ENCODE data around the gene ETFRF1.

The ETFRF1 gene

DNA sequence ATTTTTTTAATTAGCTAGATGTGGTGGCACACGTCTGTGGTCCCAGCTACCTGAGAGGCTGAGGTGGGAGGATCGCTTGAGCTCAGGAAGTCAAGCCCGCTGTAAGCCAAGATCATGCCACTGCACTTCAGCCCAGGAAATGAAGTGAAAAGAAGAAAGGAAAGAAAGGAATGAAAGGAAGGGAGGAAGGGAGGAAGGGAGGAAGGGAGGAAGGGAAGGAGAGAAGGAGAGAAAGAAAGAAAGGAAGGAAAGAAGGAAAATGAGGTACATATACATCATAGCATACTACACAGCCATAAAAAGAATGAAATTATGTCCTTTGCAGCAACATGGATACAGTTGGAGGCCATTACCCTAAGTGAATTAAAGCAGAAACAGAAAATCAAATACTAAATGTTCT, 12.3 kb upstream of the ETFRF1 start:
- TF ChIP-seq ZNF366 (tag by site-specific recombination; conservative IDR thresholded peaks at IDR 0.05) (peak; percentile 87), PRDM1 (tag by site-specific recombination; IDR thresholded peaks at IDR 0.05) (peak; percentile 52; the same call in 1 of the 2 replicates)
- TF ChIP-seq, protein P1, sequence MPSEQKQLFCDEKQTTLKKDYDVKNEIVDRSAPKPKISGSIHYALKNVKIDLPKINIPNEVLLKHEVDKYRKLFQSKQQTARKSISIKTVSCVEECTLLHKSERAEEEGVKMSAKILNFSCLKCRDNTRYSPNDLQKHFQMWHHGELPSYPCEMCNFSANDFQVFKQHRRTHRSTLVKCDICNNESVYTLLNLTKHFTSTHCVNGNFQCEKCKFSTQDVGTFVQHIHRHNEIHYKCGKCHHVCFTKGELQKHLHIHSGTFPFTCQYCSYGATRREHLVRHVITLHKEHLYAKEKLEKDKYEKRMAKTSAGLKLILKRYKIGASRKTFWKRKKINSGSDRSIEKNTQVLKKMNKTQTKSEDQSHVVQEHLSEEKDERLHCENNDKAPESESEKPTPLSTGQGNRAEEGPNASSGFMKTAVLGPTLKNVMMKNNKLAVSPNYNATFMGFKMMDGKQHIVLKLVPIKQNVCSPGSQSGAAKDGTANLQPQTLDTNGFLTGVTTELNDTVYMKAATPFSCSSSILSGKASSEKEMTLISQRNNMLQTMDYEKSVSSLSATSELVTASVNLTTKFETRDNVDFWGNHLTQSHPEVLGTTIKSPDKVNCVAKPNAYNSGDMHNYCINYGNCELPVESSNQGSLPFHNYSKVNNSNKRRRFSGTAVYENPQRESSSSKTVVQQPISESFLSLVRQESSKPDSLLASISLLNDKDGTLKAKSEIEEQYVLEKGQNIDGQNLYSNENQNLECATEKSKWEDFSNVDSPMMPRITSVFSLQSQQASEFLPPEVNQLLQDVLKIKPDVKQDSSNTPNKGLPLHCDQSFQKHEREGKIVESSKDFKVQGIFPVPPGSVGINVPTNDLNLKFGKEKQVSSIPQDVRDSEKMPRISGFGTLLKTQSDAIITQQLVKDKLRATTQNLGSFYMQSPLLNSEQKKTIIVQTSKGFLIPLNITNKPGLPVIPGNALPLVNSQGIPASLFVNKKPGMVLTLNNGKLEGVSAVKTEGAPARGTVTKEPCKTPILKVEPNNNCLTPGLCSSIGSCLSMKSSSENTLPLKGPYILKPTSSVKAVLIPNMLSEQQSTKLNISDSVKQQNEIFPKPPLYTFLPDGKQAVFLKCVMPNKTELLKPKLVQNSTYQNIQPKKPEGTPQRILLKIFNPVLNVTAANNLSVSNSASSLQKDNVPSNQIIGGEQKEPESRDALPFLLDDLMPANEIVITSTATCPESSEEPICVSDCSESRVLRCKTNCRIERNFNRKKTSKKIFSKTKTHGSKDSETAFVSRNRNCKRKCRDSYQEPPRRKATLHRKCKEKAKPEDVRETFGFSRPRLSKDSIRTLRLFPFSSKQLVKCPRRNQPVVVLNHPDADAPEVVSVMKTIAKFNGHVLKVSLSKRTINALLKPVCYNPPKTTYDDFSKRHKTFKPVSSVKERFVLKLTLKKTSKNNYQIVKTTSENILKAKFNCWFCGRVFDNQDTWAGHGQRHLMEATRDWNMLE (tag by site-specific recombination; conservative IDR thresholded peaks at IDR 0.05; ENCODE audit: low read depth): no peak
- Histone ChIP-seq H3K4me1 (ENCODE audit: control insufficient read depth, insufficient read depth, low read length) (no peaks in the 10 kb centered on the region), H3K9me3 (ENCODE audit: control insufficient read depth, insufficient read depth, low read depth, low read length) (no peaks in the 10 kb centered on the region), H3K4me3 (ENCODE audit: low read depth, low read length) (no peak overlapping the region), H3K36me3 (ENCODE audit: control insufficient read depth in 2 of 2, insufficient read depth in 1 of 2, low read length in 2 of 2) (no peaks in the 10 kb centered on the region), H3K27ac (ENCODE audit: extremely low read depth, low read depth, low read length) (no peak overlapping the region)
- ChIA-PET CTCF (interaction anchor here (0.6 kb wide), 2 partner anchors 68 to 124 kb away, joined by 3 read pairs; partner anchors contain the start of gene KRAS), POLR2A (no interaction called here)

- ChIA-PET CTCF (no interaction called here), POLR2A (no interaction called here)
- H3K9me3 ChIP-seq (ENCODE audit: control insufficient read depth, insufficient read depth, low read depth, low read length): no peaks in the 10 kb centered on the region
- no peak overlapping the region for H3K27ac ChIP-seq (ENCODE audit: extremely low read depth, low read depth, low read length)
- no peak overlapping the region for H3K4me3 ChIP-seq (ENCODE audit: low read depth, low read length)
- H3K4me1 ChIP-seq (ENCODE audit: control insufficient read depth, insufficient read depth, low read length): no peaks in the 10 kb centered on the region
- H3K36me3 ChIP-seq (ENCODE audit: control insufficient read depth in 2 of 2, insufficient read depth in 1 of 2, low read length in 2 of 2): no peaks in the 10 kb centered on the region
- TF ChIP-seq ZNF169 (tag by site-specific recombination; IDR thresholded peaks at IDR 0.05) (no peak), PRDM2 (tag by site-specific recombination; IDR thresholded peaks at IDR 0.05; ENCODE audit: borderline replicate concordance) (no peak)
These were observed 10.9 kb upstream of the ETFRF1 start for GRCh38 chr12:25184132-25184531.

DNA sequence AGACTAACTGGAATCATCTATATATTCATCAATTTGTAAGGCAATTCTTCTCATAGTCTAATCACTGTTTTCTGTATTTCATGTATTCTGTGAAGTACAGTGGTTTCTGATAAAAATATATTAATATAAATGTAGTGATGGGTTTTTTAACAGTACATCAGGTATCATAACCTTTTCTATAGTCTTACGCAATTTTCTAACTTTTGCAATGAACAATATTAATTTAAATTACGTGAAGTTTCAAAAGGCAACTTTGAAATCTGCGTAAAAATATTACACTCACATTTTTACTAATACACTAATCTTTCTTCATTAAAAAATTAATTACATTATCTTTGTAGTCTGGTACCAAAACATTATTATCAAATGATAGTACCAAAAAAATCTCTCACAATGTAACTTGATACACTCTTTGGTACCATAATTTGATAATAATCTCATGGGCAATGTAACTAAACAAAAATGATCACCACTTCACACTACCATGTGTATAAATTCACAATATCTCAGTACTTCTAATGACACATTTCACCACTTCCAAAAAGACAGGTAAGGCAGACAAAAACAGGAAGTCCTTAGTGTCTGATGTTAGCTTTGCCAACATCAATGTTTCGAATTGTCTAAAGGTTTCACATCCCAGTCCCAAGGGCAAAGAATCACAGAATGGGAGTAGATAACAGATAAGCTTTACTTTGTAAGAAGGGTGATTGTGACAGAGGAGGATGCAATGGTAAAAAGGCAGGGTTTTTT, 8.8 kb upstream of the ETFRF1 start:
- no peak overlapping the region for H3K4me3 ChIP-seq (ENCODE audit: low read depth, low read length)
- no peak overlapping the region for H3K27ac ChIP-seq (ENCODE audit: extremely low read depth, low read depth, low read length)
- ChIA-PET POLR2A (no interaction called here), CTCF (interaction anchor here (0.7 kb wide), 1 partner anchor 1542 kb away, joined by 3 read pairs; no protein-coding TSS in a partner anchor)
- no peaks in the 10 kb centered on the region for H3K9me3 ChIP-seq (ENCODE audit: control insufficient read depth, insufficient read depth, low read depth, low read length)
- H3K4me1 ChIP-seq (ENCODE audit: control insufficient read depth, insufficient read depth, low read length): no peaks in the 10 kb centered on the region
- H3K36me3 ChIP-seq (ENCODE audit: control insufficient read depth in 2 of 2, insufficient read depth in 1 of 2, low read length in 2 of 2): no peaks in the 10 kb centered on the region
- TF ChIP-seq KLF7 (tag by site-specific recombination; IDR thresholded peaks at IDR 0.05; ENCODE audit: borderline replicate concordance) (no peak), ZNF548 (tag by site-specific recombination; IDR thresholded peaks at IDR 0.05) (no peak), ZNF610 (tag by site-specific recombination; IDR thresholded peaks at IDR 0.05; ENCODE audit: borderline replicate concordance) (no peak), ZSCAN18 (tag by site-specific recombination; IDR thresholded peaks at IDR 0.05) (no peak), BCL11A (tag by site-specific recombination; IDR thresholded peaks at IDR 0.05; ENCODE audit: low read depth) (no peak), ZNF777 (tag by site-specific recombination; IDR thresholded peaks at IDR 0.05; ENCODE audit: borderline replicate concordance) (no peak), ZNF629 (tag by site-specific recombination; IDR thresholded peaks at IDR 0.05) (no peak), BCL6B (tag by site-specific recombination; IDR thresholded peaks at IDR 0.05) (no peak), ZNF449 (tag by site-specific recombination; IDR thresholded peaks at IDR 0.05) (no peak)
